Stimulated activated CD8-positive, alpha-beta memory T cell treated with anti-CD3 and anti-CD28 coated beads, Interleukin-12 subunit alpha, Interleukin-12 subunit beta, amount 100 ng/mL, for 24 hours (primary cell): Measurements from ENCODE around the gene MED13.
"Not testable (repeated sequence)": the region's sequence is repeated elsewhere in the genome, so short reads cannot be mapped to it uniquely, and the experiment has no call there.

Source experiments
- DNase-seq: peaks from one replicate; pipeline ENCODE4 v3.0.0-alpha.2; 2020; ENCODE audit errors: extremely low read depth

MED13 gene

GRCh38 chr17:61907361-61907760 lies 157.7 kb downstream of the MED13 start:
- DNase-seq = no peak

- no peak for DNase-seq
Observed at GRCh38 chr17:61904094-61904710, 160.9 kb downstream of the MED13 start.

- DNase-seq = no peak
Observed at GRCh38 chr17:61903251-61903650, 161.8 kb downstream of the MED13 start.

GRCh38 chr17:61897548-61898180 lies 167.4 kb downstream of the MED13 start:
- DNase-seq = no peak

- no peak for DNase-seq
Observed at GRCh38 chr17:61895391-61895790, 169.7 kb downstream of the MED13 start.

GRCh38 chr17:61894310-61894709 lies 170.8 kb downstream of the MED13 start:
- DNase-seq = not testable (repeated sequence)
